ENCODE measurements around the gene SHANK2.

The SHANK2 gene

DNA sequence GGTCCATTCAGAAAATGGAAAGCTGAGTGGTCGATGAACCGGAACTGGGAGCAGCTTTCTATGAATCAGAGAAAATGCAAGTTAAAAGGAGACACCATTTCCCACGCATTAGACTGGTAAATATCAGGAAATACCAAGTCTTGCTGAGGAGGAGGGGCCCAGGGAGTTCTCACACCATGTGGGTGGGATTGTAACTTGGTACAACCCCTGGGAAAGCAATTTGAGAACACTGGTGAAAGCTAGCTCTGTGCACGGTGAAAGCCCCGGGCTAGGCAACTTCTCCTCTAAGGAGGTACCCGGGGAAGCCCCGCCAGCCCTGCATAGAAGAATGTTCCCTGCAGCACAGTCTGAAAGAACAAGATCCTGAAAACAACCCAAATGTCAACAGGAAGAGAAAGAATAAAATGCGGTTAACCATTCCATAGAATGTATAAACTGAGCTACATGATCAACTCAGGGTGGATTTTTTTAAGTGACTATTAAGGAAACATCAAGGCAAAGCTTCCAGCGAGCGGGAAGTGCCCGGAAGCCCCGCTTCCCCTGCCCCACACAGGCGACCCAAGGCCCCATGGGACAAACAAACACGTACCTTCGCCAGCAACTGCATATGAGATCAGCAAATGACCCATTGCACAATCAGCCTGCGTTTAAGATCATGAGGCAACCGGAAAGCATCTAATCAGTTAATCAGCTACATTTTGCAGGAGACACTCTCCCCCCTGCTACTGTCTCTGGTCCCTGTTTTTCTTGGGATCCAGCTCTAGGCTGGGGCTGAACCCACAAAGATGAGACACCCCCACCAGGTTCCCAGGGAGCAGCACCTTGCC, 11.3 kb downstream of the SHANK2 start:
- Histone ChIP-seq H2AFZ (ENCODE audit: low read depth, low read length) (no peak overlapping the region), H3K9ac (ENCODE audit: low read depth, low read length) (no peak overlapping the region), H4K20me1 (ENCODE audit: insufficient read depth, low read length) (no peaks in the 10 kb centered on the region), H3K79me2 (ENCODE audit: insufficient read depth, low read length) (no peaks in the 10 kb centered on the region), H3K27ac (ENCODE audit: low read length) (no peak overlapping the region), H3K4me1 (ENCODE audit: insufficient read depth, low read length) (no peaks in the 10 kb centered on the region), H3K27me3 (ENCODE audit: insufficient read depth, low read length, poor library complexity) (no peaks in the 10 kb centered on the region), H3K36me3 (ENCODE audit: insufficient read depth, low read length) (no peaks in the 10 kb centered on the region), H3K9me3 (ENCODE audit: insufficient read depth, low read length, severe bottlenecking) (no peaks in the 10 kb centered on the region), H3K4me2 (ENCODE audit: insufficient read depth, low read length) (no peak overlapping the region), H3K4me3 (ENCODE audit: low read depth in 1 of 2, low read length in 2 of 2) (no peak overlapping the region)
- TF ChIP-seq, protein P1, sequence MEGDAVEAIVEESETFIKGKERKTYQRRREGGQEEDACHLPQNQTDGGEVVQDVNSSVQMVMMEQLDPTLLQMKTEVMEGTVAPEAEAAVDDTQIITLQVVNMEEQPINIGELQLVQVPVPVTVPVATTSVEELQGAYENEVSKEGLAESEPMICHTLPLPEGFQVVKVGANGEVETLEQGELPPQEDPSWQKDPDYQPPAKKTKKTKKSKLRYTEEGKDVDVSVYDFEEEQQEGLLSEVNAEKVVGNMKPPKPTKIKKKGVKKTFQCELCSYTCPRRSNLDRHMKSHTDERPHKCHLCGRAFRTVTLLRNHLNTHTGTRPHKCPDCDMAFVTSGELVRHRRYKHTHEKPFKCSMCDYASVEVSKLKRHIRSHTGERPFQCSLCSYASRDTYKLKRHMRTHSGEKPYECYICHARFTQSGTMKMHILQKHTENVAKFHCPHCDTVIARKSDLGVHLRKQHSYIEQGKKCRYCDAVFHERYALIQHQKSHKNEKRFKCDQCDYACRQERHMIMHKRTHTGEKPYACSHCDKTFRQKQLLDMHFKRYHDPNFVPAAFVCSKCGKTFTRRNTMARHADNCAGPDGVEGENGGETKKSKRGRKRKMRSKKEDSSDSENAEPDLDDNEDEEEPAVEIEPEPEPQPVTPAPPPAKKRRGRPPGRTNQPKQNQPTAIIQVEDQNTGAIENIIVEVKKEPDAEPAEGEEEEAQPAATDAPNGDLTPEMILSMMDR (IDR thresholded peaks at IDR 0.05; ENCODE audit: borderline replicate concordance, extremely low read depth, low read length, poor library complexity, severe bottlenecking): no peak
- TF ChIP-seq EZH2 (IDR thresholded peaks at IDR 0.05; ENCODE audit: borderline replicate concordance, low read depth, low read length, severe bottlenecking): no peak
- DNase-seq: no peak
- no peak for ATAC-seq (ENCODE audit: insufficient read depth, low read depth)

DNA sequence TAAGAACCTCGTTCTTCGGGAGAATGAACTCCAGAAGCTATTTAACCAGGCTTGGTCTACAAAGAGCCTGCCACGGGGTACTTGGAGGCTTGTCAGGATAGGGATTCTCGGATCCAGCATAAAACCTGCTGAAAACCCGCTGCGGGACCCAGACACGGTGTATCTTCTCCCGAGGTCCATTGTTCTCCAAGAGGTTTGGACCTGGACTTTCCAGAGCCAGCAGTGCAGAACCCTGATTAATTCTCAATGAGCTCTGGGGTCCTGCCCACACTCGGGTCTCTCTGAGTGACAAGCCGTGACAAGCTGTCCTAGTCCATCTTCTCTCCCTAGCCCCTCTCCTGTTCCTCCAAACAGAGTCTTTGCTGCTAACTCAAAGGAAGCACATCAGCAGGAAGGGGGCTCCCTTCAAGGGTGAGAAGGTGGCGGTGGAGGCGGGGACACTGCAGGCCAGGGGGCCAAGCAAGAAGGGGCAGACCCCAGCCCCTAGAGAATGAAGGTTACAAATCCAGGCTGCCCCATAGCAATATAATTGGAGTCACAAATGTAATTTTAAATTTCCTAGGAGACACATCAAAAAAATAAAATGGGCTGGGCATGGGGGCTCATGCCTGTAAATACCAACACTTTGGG, 12.2 kb downstream of the SHANK2 start:
- Histone ChIP-seq H3K27me3 (ENCODE audit: insufficient read depth, low read length, poor library complexity) (no peaks in the 10 kb centered on the region), H2AFZ (ENCODE audit: low read depth, low read length) (no peak overlapping the region), H4K20me1 (ENCODE audit: insufficient read depth, low read length) (no peaks in the 10 kb centered on the region), H3K79me2 (ENCODE audit: insufficient read depth, low read length) (no peaks in the 10 kb centered on the region), H3K36me3 (ENCODE audit: insufficient read depth, low read length) (no peaks in the 10 kb centered on the region), H3K27ac (ENCODE audit: low read length) (no peak overlapping the region), H3K9ac (ENCODE audit: low read depth, low read length) (no peak overlapping the region), H3K4me1 (ENCODE audit: insufficient read depth, low read length) (no peaks in the 10 kb centered on the region), H3K4me2 (ENCODE audit: insufficient read depth, low read length) (no peak overlapping the region), H3K4me3 (ENCODE audit: low read depth in 1 of 2, low read length in 2 of 2) (no peak overlapping the region), H3K9me3 (ENCODE audit: insufficient read depth, low read length, severe bottlenecking) (no peaks in the 10 kb centered on the region)
- ATAC-seq (ENCODE audit: insufficient read depth, low read depth) (no peak), DNase-seq (no peak)
- TF ChIP-seq, protein P1 (IDR thresholded peaks at IDR 0.05; ENCODE audit: borderline replicate concordance, extremely low read depth, low read length, poor library complexity, severe bottlenecking): no peak
- no peak for TF ChIP-seq EZH2 (IDR thresholded peaks at IDR 0.05; ENCODE audit: borderline replicate concordance, low read depth, low read length, severe bottlenecking)

DNA sequence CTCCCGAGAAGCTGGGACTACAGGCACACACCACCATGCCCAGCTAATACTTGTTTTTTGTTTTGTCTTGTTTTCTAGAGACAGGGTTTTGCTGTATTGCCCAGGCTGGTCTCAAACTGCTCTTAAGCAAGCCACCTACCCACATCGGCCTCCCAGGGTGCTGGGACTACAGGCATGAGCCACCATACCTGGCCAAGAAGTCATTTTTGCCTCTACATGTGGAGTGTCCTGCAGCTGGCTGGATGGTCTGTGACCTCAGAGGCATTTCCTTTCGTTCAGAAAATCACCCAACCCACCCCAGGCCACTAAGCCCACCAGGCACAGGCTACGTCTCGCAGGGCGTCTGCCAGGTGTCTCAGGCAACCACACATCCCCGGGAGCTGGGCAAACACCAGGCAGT, 12.8 kb downstream of the SHANK2 start:
- H3K4me2 ChIP-seq (ENCODE audit: insufficient read depth, low read length): no peak overlapping the region
- no peaks in the 10 kb centered on the region for H3K36me3 ChIP-seq (ENCODE audit: insufficient read depth, low read length)
- H3K4me3 ChIP-seq (ENCODE audit: low read depth in 1 of 2, low read length in 2 of 2): no peak overlapping the region
- H3K27me3 ChIP-seq (ENCODE audit: insufficient read depth, low read length, poor library complexity): no peaks in the 10 kb centered on the region
- no peak for DNase-seq
- TF ChIP-seq, protein P1 (IDR thresholded peaks at IDR 0.05; ENCODE audit: borderline replicate concordance, extremely low read depth, low read length, poor library complexity, severe bottlenecking): no peak
- TF ChIP-seq EZH2 (IDR thresholded peaks at IDR 0.05; ENCODE audit: borderline replicate concordance, low read depth, low read length, severe bottlenecking): no peak
- ATAC-seq (ENCODE audit: insufficient read depth, low read depth): no peak
- no peak overlapping the region for H3K27ac ChIP-seq (ENCODE audit: low read length)
- no peak overlapping the region for H2AFZ ChIP-seq (ENCODE audit: low read depth, low read length)
- no peaks in the 10 kb centered on the region for H3K79me2 ChIP-seq (ENCODE audit: insufficient read depth, low read length)
- H3K9me3 ChIP-seq (ENCODE audit: insufficient read depth, low read length, severe bottlenecking): no peaks in the 10 kb centered on the region
- H4K20me1 ChIP-seq (ENCODE audit: insufficient read depth, low read length): no peaks in the 10 kb centered on the region
- no peaks in the 10 kb centered on the region for H3K4me1 ChIP-seq (ENCODE audit: insufficient read depth, low read length)
- no peak overlapping the region for H3K9ac ChIP-seq (ENCODE audit: low read depth, low read length)

Data from DND-41 (cell line).